PC-9 (cell line): Measurements from ENCODE around the gene SPON1. TPM values are rescaled to one million over a fixed set of nuclear protein-coding genes. Genes with fewer than 3 reads are reported as not detected.

ENCODE experiments used
- BruUV-seq: library from RNA; stranded (reverse); fragments of 400-500 nt; replicated peaks from 2 replicates; lab custom pipeline; 2021; lab: Mats Ljungman, UMichigan
- CTCF ChIA-PET: fragments of 300-600 bp; sonication (Branson Sonifier 250); formaldehyde crosslinking; loops from one replicate; lab custom pipeline; 2022; ENCODE audit warnings: antibody characterized with exemption; lab: Charles Lee
- POLR2A ChIA-PET: fragments of 300-600 bp; sonication (Branson Sonifier 250); formaldehyde crosslinking; loops from one replicate; lab custom pipeline; 2022; ENCODE audit warnings: antibody characterized with exemption; ENCODE audit not compliant: unreplicated experiment; lab: Charles Lee
- DNase-seq, 2 experiments: peaks; one replicate each; pipeline versions ENCODE4 v3.0.0 to v3.0.0-alpha.2; 2015 to 2022; ENCODE audit warnings: mixed read lengths in 1 of 2
- H2AFZ ChIP-seq: fragments of 200-600 bp; sonication (generic); 2 replicates; pipeline ENCODE4 v1.8.1; 2017; ENCODE audit warnings: antibody characterized with exemption
- H3F3A ChIP-seq: fragments of 200-600 bp; sonication (generic); 2 replicates; pipeline ENCODE4 v1.8.1; 2017; ENCODE audit warnings: antibody characterized with exemption, mild to moderate bottlenecking, low read depth; ENCODE audit not compliant: insufficient read depth
- H3K27ac ChIP-seq: fragments of 200-600 bp; sonication (generic); 2 replicates; pipeline ENCODE4 v1.6.1; 2016; ENCODE audit warnings: mixed run types
- H3K27me3 ChIP-seq: fragments of 200-600 bp; sonication (generic); 2 replicates; pipeline ENCODE4 v1.6.1; 2016; ENCODE audit warnings: low read depth, mixed run types; ENCODE audit not compliant: insufficient read depth
- H3K36me3 ChIP-seq: fragments of 200-600 bp; sonication (generic); 2 replicates; pipeline ENCODE4 v1.6.1; 2016; ENCODE audit warnings: low read depth, mixed run types
- H3K4me1 ChIP-seq: fragments of 200-600 bp; sonication (generic); replicated peaks from 2 replicates; pipeline ENCODE4 v1.6.1; 2016; ENCODE audit warnings: mixed run types; ENCODE audit not compliant: insufficient read depth
- H3K4me2 ChIP-seq: fragments of 200-600 bp; sonication (generic); 2 replicates; pipeline ENCODE4 v1.6.1; 2017; ENCODE audit warnings: mixed run types
- H3K4me3 ChIP-seq: fragments of 200-600 bp; sonication (generic); 2 replicates; pipeline ENCODE4 v1.6.1; 2016; ENCODE audit warnings: mixed run types
- H3K79me2 ChIP-seq: fragments of 200-600 bp; sonication (generic); 2 replicates; pipeline ENCODE4 v1.6.1; 2017; ENCODE audit warnings: low read depth, mixed run types
- H3K9me2 ChIP-seq: fragments of 200-600 bp; sonication (generic); 2 replicates; pipeline ENCODE4 v1.8.1; 2017; ENCODE audit warnings: mild to moderate bottlenecking; ENCODE audit not compliant: insufficient read depth
- H3K9me3 ChIP-seq: fragments of 200-600 bp; sonication (generic); 2 replicates; pipeline ENCODE4 v1.8.1; 2016; ENCODE audit warnings: low read depth; ENCODE audit not compliant: insufficient read depth
- H4K20me1 ChIP-seq: fragments of 200-600 bp; sonication (generic); 2 replicates; pipeline ENCODE4 v1.8.1; 2017; ENCODE audit not compliant: insufficient read depth
- CTCF ChIP-seq: fragments of 200-600 bp; sonication (generic); conservative IDR thresholded peaks from 2 replicates; pipeline ENCODE4 v1.6.1; 2017; ENCODE audit warnings: mixed run types, antibody characterized with exemption, mild to moderate bottlenecking, moderate library complexity
- EZH2 ChIP-seq: fragments of 200-600 bp; sonication (generic); IDR thresholded peaks from 2 replicates; pipeline ENCODE4 v1.8.0; 2017; ENCODE audit warnings: antibody characterized with exemption, low read depth
- intact Hi-C: fragments of 100-400 bp; cut with micrococcal nuclease; formaldehyde crosslinking; loops from one replicate; pipeline ENCODE4 v1.10.0; 2022; ENCODE audit not compliant: unreplicated experiment
- total RNA-seq: library from RNA; stranded (reverse); gene quantifications from 2 replicates; pipeline ENCODE4 v1.2.3, GENCODE V29; 2021

SPON1 gene
- total RNA-seq, 1 experiment from 2014 or later: 0.70 TPM

GRCh38 chr11:13926981-13927380 is 35.5 kb upstream of the SPON1 start:
- peaks cover 27% of the 10 kb centered on the region; the same call in 1 of the 2 replicates for H3F3A ChIP-seq
- H3K4me2 ChIP-seq: no peak overlapping the region
- H2AFZ ChIP-seq: no peak overlapping the region
- no peaks in the 10 kb centered on the region for H3K9me2 ChIP-seq
- DNase-seq: no peak
- H4K20me1 ChIP-seq: no peaks in the 10 kb centered on the region
- no peak overlapping the region for H3K27ac ChIP-seq
- H3K4me3 ChIP-seq: no peak overlapping the region
- peaks cover 55% of the 10 kb centered on the region for H3K4me1 ChIP-seq
- intact Hi-C loops: no loop called here
- no peaks in the 10 kb centered on the region for H3K9me3 ChIP-seq
- POLR2A ChIA-PET: no interaction called here
- no peaks in the 10 kb centered on the region for H3K36me3 ChIP-seq
- no peaks in the 10 kb centered on the region for H3K27me3 ChIP-seq
- no peak for TF ChIP-seq EZH2
- TF ChIP-seq CTCF: no peak
- H3K79me2 ChIP-seq: no peaks in the 10 kb centered on the region
- BruUV-seq: no TSS peak
- CTCF ChIA-PET: no interaction called here

GRCh38 chr11:13927481-13927880 is 35.0 kb upstream of the SPON1 start:
- BruUV-seq: no TSS peak
- Histone ChIP-seq H3K27ac (no peak overlapping the region), H3K9me3 (no peaks in the 10 kb centered on the region), H3K4me1 (peaks cover 50% of the 10 kb centered on the region), H4K20me1 (no peaks in the 10 kb centered on the region), H3K9me2 (no peaks in the 10 kb centered on the region), H3K36me3 (no peaks in the 10 kb centered on the region), H3K79me2 (no peaks in the 10 kb centered on the region), H3K4me3 (no peak overlapping the region), H2AFZ (no peak overlapping the region), H3K27me3 (no peaks in the 10 kb centered on the region), H3K4me2 (no peak overlapping the region), H3F3A (peaks cover 27% of the 10 kb centered on the region; the same call in 1 of the 2 replicates)
- CTCF ChIA-PET: no interaction called here
- no peak for DNase-seq
- intact Hi-C loops: no loop called here
- POLR2A ChIA-PET: no interaction called here
- TF ChIP-seq CTCF: no peak
- no peak for TF ChIP-seq EZH2

GRCh38 chr11:13928566-13929251 is 33.8 kb upstream of the SPON1 start:
- peaks cover 20% of the 10 kb centered on the region; the same call in 1 of the 2 replicates for H3F3A ChIP-seq
- peak in 1 of 2 experiments; percentile 57 for DNase-seq
- CTCF ChIA-PET: no interaction called here
- H4K20me1 ChIP-seq: no peaks in the 10 kb centered on the region
- TF ChIP-seq CTCF (no peak), EZH2 (no peak)
- H3K9me2 ChIP-seq: no peaks in the 10 kb centered on the region
- no peaks in the 10 kb centered on the region for H3K79me2 ChIP-seq
- no peaks in the 10 kb centered on the region for H3K36me3 ChIP-seq
- peaks cover 38% of the 10 kb centered on the region for H3K4me1 ChIP-seq
- H3K4me3 ChIP-seq: no peak overlapping the region
- peak overlapping the region; percentile 34 for H3K4me2 ChIP-seq
- intact Hi-C loops: no loop called here
- no peaks in the 10 kb centered on the region for H3K27me3 ChIP-seq
- no peaks in the 10 kb centered on the region for H3K9me3 ChIP-seq
- no peak overlapping the region for H3K27ac ChIP-seq
- no peak overlapping the region for H2AFZ ChIP-seq
- BruUV-seq: no TSS peak
- POLR2A ChIA-PET: interaction anchor here (0.6 kb wide), 1 partner anchor 296 kb away, joined by 3 read pairs; no protein-coding TSS in a partner anchor
